Measurements from ENCODE around the gene DCHS1.
"Not testable (repeated sequence)": the region's sequence is repeated elsewhere in the genome, so short reads cannot be mapped to it uniquely, and the experiment has no call there.

The DCHS1 gene

DNA sequence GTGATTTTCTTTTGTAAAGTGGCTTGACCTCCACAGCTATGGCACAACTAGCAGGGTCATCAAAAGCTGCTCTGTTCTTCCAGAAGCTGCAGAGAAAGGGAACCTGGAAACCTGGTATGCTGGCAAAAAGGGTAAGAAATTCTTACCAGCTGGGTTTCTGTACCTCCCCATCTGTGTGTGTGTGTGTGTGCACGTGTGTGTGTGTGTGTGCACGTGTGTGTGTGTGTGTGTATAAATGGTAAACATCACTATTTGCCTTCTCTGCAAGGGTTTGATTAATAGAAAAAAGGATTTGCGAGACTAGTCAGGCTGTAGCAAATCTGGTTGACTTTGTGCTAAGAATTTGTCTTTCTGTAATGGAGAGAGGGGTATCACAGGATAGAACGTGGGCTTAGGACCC is 32.3 kb upstream of the DCHS1 start:
- no peak for DNase-seq
- no peak overlapping the region for H3K4me3 ChIP-seq (ENCODE audit: insufficient read depth, low read depth, low read length, poor library complexity, severe bottlenecking)
- H3K36me3 ChIP-seq (ENCODE audit: control insufficient read depth, insufficient read depth, low read length) = no peaks in the 10 kb centered on the region
- H3K4me1 ChIP-seq (ENCODE audit: control insufficient read depth, insufficient read depth, low read length, poor library complexity, severe bottlenecking) = no peaks in the 10 kb centered on the region
- H3K9me3 ChIP-seq (ENCODE audit: control insufficient read depth, low read length) = no peaks in the 10 kb centered on the region
- no peaks in the 10 kb centered on the region for H3K27me3 ChIP-seq (replicated peaks; ENCODE audit: control insufficient read depth, insufficient read depth, low read length, poor library complexity, severe bottlenecking)
- no peak overlapping the region for H3K27ac ChIP-seq (ENCODE audit: insufficient read depth, low read length, poor library complexity, severe bottlenecking)

DNA sequence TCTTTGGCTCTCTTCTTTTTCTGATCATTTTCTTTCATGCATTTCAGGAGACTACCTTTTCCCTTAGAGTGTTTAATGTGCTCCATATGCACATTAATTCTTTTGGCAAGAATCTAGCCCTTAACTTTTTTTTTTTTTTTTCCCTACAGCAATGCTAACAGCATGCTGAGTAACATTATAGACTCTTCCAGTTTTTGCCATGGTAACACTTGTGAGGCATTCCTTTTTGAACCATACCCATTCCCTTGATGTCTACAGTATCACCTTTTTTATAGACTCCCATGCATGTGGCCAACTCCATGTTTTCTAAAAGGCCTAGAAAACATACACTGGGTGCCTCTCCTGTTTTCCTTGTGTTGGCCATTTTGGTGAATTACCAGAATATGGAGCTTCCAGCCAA is 30.4 kb upstream of the DCHS1 start:
- H3K9me3 ChIP-seq (ENCODE audit: control insufficient read depth, low read length) = no peaks in the 10 kb centered on the region
- DNase-seq = no peak
- no peak overlapping the region for H3K27ac ChIP-seq (ENCODE audit: insufficient read depth, low read length, poor library complexity, severe bottlenecking)
- H3K36me3 ChIP-seq (ENCODE audit: control insufficient read depth, insufficient read depth, low read length) = no peaks in the 10 kb centered on the region
- H3K4me1 ChIP-seq (ENCODE audit: control insufficient read depth, insufficient read depth, low read length, poor library complexity, severe bottlenecking) = peaks cover 16% of the 10 kb centered on the region
- H3K4me3 ChIP-seq (ENCODE audit: insufficient read depth, low read depth, low read length, poor library complexity, severe bottlenecking) = no peak overlapping the region
- H3K27me3 ChIP-seq (replicated peaks; ENCODE audit: control insufficient read depth, insufficient read depth, low read length, poor library complexity, severe bottlenecking) = no peaks in the 10 kb centered on the region

DNA sequence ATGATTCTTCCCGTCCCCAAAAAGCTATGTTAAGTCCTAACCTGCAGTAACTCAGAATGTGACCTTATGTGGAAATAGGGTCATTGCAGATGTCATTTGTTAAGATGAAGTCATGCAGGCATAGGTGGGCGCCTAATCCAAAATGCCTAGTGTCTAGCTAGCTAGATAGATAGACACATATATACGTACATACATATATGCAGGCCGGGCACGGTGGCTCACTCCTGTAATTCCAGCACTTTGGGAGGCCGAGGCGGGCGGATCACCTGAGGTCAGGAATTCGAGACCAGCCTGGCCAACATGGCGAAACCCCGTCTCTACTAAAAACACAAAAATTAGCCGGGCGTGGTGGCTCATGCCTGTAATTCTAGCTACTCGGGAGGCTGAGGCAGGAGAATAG is 28.5 kb upstream of the DCHS1 start:
- H3K36me3 ChIP-seq (ENCODE audit: control insufficient read depth, insufficient read depth, low read length) = not testable (repeated sequence)
- peak overlapping the region; percentile 81 for H3K27ac ChIP-seq (ENCODE audit: insufficient read depth, low read length, poor library complexity, severe bottlenecking)

DNA sequence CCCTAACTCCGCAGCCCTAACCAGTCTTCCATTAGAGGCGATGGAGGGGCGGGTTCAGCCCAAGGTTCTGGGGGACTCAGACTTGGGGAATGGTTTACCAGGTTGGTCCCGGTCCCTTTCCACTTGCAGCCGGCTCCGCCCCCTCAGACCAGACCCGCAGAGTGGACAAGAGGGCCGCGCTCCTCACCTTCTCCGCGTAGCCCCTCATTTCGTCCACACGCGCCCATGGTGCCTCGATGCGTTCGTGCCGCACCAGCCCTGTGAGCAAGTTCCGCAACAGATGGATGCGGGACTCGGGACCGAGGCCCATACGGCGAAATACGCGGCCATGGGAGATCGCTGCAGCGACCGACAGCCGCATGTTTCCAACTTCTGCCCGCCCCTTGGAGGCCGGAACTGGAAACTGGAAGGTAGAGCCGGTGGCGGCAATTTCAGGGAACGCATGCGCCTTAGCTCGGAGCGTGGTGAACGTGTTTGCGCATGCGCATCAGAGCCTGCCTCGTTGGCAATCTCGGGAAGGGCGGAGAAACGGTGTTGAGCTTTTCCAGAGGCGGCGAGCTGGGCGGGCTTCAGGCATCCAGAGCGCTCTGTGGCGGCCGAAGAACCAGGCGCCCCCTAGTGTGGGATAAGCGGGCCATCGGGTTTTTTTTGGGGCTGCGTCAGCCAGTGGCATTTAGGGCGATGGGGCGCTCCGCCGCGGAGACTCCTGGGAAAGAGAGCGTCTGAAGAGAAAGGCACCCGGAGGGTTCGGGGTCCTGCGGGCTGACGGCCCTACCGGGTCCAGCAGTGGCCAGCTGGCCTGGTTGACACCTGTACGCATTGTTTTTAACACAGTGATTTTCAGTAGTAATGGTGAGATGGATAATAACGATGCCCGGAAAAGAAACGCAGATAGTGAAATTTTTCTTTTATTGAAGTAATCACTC is 27.6 kb upstream of the DCHS1 start, which contains the start of gene MRPL17:
MRPL17 (minus strand) TSS at position 405 of the 926 bp plus-strand sequence; CDS start at position 361, 44 bp downstream.
- no peaks in the 10 kb centered on the region for H3K27me3 ChIP-seq (replicated peaks; ENCODE audit: control insufficient read depth, insufficient read depth, low read length, poor library complexity, severe bottlenecking)
- H3K36me3 ChIP-seq (ENCODE audit: control insufficient read depth, insufficient read depth, low read length) = no peaks in the 10 kb centered on the region
- peak within 1 kb of the TSS; percentile 86 for H3K4me3 ChIP-seq (ENCODE audit: insufficient read depth, low read depth, low read length, poor library complexity, severe bottlenecking)
- H3K4me1 ChIP-seq (ENCODE audit: control insufficient read depth, insufficient read depth, low read length, poor library complexity, severe bottlenecking) = peaks cover 17% of the 10 kb centered on the region
- H3K9me3 ChIP-seq (ENCODE audit: control insufficient read depth, low read length) = no peaks in the 10 kb centered on the region
- DNase-seq = peak; percentile 98 to 99 (median 99)
- peak within 1 kb of the TSS; percentile 81 for H3K27ac ChIP-seq (ENCODE audit: insufficient read depth, low read length, poor library complexity, severe bottlenecking)

More for the DNA sequence above, 28.5 kb upstream of the DCHS1 start:
- not testable (repeated sequence) for H3K27me3 ChIP-seq (replicated peaks; ENCODE audit: control insufficient read depth, insufficient read depth, low read length, poor library complexity, severe bottlenecking); H3K9me3 ChIP-seq (ENCODE audit: control insufficient read depth, low read length); DNase-seq
- Histone ChIP-seq H3K4me3 (ENCODE audit: insufficient read depth, low read depth, low read length, poor library complexity, severe bottlenecking) (peak overlapping the region; percentile 49), H3K4me1 (ENCODE audit: control insufficient read depth, insufficient read depth, low read length, poor library complexity, severe bottlenecking) (peaks cover 17% of the 10 kb centered on the region)

DNA sequence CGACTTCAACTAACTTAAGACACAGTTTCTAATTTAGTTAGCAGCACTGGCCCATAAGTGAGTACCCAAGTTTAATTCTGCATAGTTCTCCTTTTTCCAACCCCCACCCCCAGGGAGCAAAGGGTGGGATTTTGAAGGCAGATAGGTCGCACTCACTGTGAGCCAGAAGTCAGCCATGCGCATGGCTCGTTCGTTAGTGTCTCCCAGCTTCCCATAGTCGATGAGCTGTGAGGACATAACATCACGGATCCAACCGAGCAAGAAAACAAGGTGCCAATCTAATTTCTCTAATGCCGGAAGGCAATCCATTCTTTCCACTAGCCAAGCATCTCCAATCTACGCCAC is 27.0 kb upstream of the DCHS1 start:
- Histone ChIP-seq H3K4me1 (ENCODE audit: control insufficient read depth, insufficient read depth, low read length, poor library complexity, severe bottlenecking) (peaks cover 17% of the 10 kb centered on the region), H3K4me3 (ENCODE audit: insufficient read depth, low read depth, low read length, poor library complexity, severe bottlenecking) (peak overlapping the region; percentile 86), H3K27me3 (replicated peaks; ENCODE audit: control insufficient read depth, insufficient read depth, low read length, poor library complexity, severe bottlenecking) (no peaks in the 10 kb centered on the region), H3K36me3 (ENCODE audit: control insufficient read depth, insufficient read depth, low read length) (no peaks in the 10 kb centered on the region), H3K9me3 (ENCODE audit: control insufficient read depth, low read length) (no peaks in the 10 kb centered on the region), H3K27ac (ENCODE audit: insufficient read depth, low read length, poor library complexity, severe bottlenecking) (peak overlapping the region; percentile 61)
- no peak for DNase-seq

DNA sequence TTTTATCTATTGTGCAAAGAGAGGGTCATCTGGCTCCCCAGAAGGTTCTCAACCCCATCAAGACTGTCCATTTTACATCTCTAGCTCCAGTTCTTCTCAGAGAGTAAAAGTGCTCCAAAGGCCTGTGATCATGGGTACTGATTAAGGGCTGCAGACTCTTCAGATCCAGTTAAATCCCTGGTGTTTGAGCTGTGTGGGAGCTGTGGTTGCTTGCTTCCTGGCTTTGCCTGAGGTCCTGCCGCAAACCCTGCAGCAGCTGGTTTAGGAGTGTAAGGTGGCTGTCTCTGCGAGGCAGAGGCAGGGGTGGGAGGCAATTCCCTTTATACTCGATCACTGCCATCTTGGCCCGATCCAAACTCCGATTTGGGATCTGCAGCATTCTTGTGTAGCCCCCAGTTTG is 26.3 kb upstream of the DCHS1 start:
- no peak for DNase-seq
- Histone ChIP-seq H3K9me3 (ENCODE audit: control insufficient read depth, low read length) (no peaks in the 10 kb centered on the region), H3K4me3 (ENCODE audit: insufficient read depth, low read depth, low read length, poor library complexity, severe bottlenecking) (peak overlapping the region; percentile 86), H3K27me3 (replicated peaks; ENCODE audit: control insufficient read depth, insufficient read depth, low read length, poor library complexity, severe bottlenecking) (no peaks in the 10 kb centered on the region), H3K27ac (ENCODE audit: insufficient read depth, low read length, poor library complexity, severe bottlenecking) (no peak overlapping the region), H3K36me3 (ENCODE audit: control insufficient read depth, insufficient read depth, low read length) (no peaks in the 10 kb centered on the region), H3K4me1 (ENCODE audit: control insufficient read depth, insufficient read depth, low read length, poor library complexity, severe bottlenecking) (peaks cover 17% of the 10 kb centered on the region)

DNA sequence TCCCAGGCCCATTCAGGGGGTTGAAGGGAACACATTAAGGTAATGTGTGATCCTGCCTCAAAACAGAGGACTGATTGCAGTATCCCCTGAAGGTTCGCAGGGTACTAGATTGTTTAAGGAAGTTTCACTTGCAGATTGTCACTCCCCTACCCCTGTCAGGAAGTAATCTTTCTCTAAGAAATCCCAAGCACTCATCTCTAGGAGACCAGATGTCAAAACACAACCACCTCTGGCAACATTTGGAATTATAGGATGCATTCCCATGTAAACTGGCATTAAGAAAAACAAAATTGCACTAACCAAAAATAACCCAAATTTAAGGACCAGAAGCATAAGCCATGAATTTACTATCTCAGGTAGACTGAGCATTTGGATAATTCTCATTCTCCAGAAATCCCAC is 25.9 kb upstream of the DCHS1 start:
- H3K4me1 ChIP-seq (ENCODE audit: control insufficient read depth, insufficient read depth, low read length, poor library complexity, severe bottlenecking) = peaks cover 17% of the 10 kb centered on the region
- H3K9me3 ChIP-seq (ENCODE audit: control insufficient read depth, low read length) = no peaks in the 10 kb centered on the region
- peak overlapping the region; percentile 12 for H3K27ac ChIP-seq (ENCODE audit: insufficient read depth, low read length, poor library complexity, severe bottlenecking)
- H3K4me3 ChIP-seq (ENCODE audit: insufficient read depth, low read depth, low read length, poor library complexity, severe bottlenecking) = no peak overlapping the region
- H3K36me3 ChIP-seq (ENCODE audit: control insufficient read depth, insufficient read depth, low read length) = no peaks in the 10 kb centered on the region
- no peak for DNase-seq
- no peaks in the 10 kb centered on the region for H3K27me3 ChIP-seq (replicated peaks; ENCODE audit: control insufficient read depth, insufficient read depth, low read length, poor library complexity, severe bottlenecking)

DNA sequence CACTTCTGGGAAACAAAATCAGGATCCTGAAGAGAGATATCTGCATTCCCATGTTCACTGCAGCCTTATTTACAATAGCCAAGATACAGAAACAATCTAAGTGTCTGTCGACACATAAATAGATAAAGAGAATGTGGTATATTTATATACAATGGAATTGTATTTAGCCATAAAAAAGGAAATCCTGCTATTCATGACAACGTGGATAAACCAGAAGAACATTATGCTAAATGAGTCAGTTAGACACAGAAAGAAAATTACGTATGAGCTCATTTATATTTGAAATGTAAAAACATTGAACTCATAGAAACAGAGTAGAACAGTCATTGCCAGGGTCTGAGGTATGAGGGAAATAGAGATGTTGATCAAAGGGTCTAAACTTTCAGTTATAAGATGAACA is 21.4 kb upstream of the DCHS1 start:
- H3K27me3 ChIP-seq (replicated peaks; ENCODE audit: control insufficient read depth, insufficient read depth, low read length, poor library complexity, severe bottlenecking) = no peaks in the 10 kb centered on the region
- H3K9me3 ChIP-seq (ENCODE audit: control insufficient read depth, low read length) = no peaks in the 10 kb centered on the region
- no peaks in the 10 kb centered on the region for H3K36me3 ChIP-seq (ENCODE audit: control insufficient read depth, insufficient read depth, low read length)
- peaks cover 38% of the 10 kb centered on the region for H3K4me1 ChIP-seq (ENCODE audit: control insufficient read depth, insufficient read depth, low read length, poor library complexity, severe bottlenecking)
- no peak overlapping the region for H3K4me3 ChIP-seq (ENCODE audit: insufficient read depth, low read depth, low read length, poor library complexity, severe bottlenecking)
- H3K27ac ChIP-seq (ENCODE audit: insufficient read depth, low read length, poor library complexity, severe bottlenecking) = no peak overlapping the region
- DNase-seq = no peak

DNA sequence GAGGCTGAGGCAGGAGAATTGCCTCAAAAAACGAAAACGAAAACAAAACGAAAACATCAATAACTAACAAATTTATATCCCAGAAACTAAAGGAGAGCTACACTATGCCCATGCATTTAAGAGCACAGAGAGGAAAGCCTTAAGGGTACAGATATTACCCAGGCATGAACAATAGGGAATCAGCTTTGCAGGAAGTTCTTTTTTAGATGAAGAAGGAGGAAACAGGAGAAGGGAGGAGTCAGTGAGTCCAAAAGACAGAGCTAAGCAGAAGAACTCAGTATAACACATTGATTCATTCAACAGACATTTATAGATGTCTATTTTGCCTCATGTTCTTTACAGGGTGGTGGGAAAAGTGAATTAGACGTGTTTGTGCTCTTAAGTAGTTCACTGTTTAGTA is 19.3 kb upstream of the DCHS1 start:
- H3K27ac ChIP-seq (ENCODE audit: insufficient read depth, low read length, poor library complexity, severe bottlenecking) = no peak overlapping the region
- H3K4me3 ChIP-seq (ENCODE audit: insufficient read depth, low read depth, low read length, poor library complexity, severe bottlenecking) = no peak overlapping the region
- H3K36me3 ChIP-seq (ENCODE audit: control insufficient read depth, insufficient read depth, low read length) = no peaks in the 10 kb centered on the region
- no peak for DNase-seq
- no peaks in the 10 kb centered on the region for H3K9me3 ChIP-seq (ENCODE audit: control insufficient read depth, low read length)
- H3K4me1 ChIP-seq (ENCODE audit: control insufficient read depth, insufficient read depth, low read length, poor library complexity, severe bottlenecking) = peaks cover 45% of the 10 kb centered on the region
- no peaks in the 10 kb centered on the region for H3K27me3 ChIP-seq (replicated peaks; ENCODE audit: control insufficient read depth, insufficient read depth, low read length, poor library complexity, severe bottlenecking)

DNA sequence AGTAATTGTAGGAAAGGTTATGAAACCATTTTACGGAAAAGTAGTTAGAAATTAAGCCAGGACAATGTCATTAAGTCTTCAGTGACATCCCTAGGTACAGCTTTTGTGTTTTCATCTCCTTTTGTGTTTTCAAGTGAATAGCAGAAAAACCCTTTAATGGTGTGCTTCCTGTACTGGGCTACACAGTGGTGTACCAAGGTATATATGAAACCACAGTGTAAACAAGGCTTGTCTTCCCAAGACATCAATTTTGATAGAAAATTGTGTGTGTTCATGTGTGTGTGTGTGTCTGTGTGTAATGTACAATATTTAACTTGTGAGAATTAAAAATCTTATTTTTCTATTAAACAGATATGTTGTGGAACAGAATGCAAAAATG is 18.6 kb upstream of the DCHS1 start:
- H3K4me1 ChIP-seq (ENCODE audit: control insufficient read depth, insufficient read depth, low read length, poor library complexity, severe bottlenecking) = peaks cover 45% of the 10 kb centered on the region
- no peaks in the 10 kb centered on the region for H3K9me3 ChIP-seq (ENCODE audit: control insufficient read depth, low read length)
- no peak for DNase-seq
- H3K27me3 ChIP-seq (replicated peaks; ENCODE audit: control insufficient read depth, insufficient read depth, low read length, poor library complexity, severe bottlenecking) = no peaks in the 10 kb centered on the region
- H3K36me3 ChIP-seq (ENCODE audit: control insufficient read depth, insufficient read depth, low read length) = no peaks in the 10 kb centered on the region
- H3K4me3 ChIP-seq (ENCODE audit: insufficient read depth, low read depth, low read length, poor library complexity, severe bottlenecking) = no peak overlapping the region
- no peak overlapping the region for H3K27ac ChIP-seq (ENCODE audit: insufficient read depth, low read length, poor library complexity, severe bottlenecking)

All from effector memory CD4-positive, alpha-beta T cell (primary cell).